ENCODE measurements around the gene SLC6A19.

The SLC6A19 gene

GRCh38 chr5:1172007-1172581 lies 29.3 kb upstream of the SLC6A19 start:
- H3K4me3 ChIP-seq (replicated peaks; ENCODE audit: low read depth, low read length) = no peak overlapping the region
- no peak for DNase-seq (ENCODE audit: extremely low read depth, low read depth)
- TF ChIP-seq, protein P1, sequence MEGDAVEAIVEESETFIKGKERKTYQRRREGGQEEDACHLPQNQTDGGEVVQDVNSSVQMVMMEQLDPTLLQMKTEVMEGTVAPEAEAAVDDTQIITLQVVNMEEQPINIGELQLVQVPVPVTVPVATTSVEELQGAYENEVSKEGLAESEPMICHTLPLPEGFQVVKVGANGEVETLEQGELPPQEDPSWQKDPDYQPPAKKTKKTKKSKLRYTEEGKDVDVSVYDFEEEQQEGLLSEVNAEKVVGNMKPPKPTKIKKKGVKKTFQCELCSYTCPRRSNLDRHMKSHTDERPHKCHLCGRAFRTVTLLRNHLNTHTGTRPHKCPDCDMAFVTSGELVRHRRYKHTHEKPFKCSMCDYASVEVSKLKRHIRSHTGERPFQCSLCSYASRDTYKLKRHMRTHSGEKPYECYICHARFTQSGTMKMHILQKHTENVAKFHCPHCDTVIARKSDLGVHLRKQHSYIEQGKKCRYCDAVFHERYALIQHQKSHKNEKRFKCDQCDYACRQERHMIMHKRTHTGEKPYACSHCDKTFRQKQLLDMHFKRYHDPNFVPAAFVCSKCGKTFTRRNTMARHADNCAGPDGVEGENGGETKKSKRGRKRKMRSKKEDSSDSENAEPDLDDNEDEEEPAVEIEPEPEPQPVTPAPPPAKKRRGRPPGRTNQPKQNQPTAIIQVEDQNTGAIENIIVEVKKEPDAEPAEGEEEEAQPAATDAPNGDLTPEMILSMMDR (IDR thresholded peaks at IDR 0.05; ENCODE audit: low read depth, low read length, missing control alignments) = no peak

- no peak for DNase-seq (ENCODE audit: extremely low read depth, low read depth)
- no peak overlapping the region for H3K4me3 ChIP-seq (replicated peaks; ENCODE audit: low read depth, low read length)
Observed at GRCh38 chr5:1172670-1173404, 28.6 kb upstream of the SLC6A19 start.

GRCh38 chr5:1173485-1174070 lies 27.8 kb upstream of the SLC6A19 start:
- DNase-seq (ENCODE audit: extremely low read depth, low read depth) = no peak
- no peak overlapping the region for H3K4me3 ChIP-seq (replicated peaks; ENCODE audit: low read depth, low read length)
- TF ChIP-seq, protein P1 (IDR thresholded peaks at IDR 0.05; ENCODE audit: low read depth, low read length, missing control alignments) = no peak

More at GRCh38 chr5:1172670-1173404, 28.6 kb upstream of the SLC6A19 start:
- TF ChIP-seq, protein P1 (IDR thresholded peaks at IDR 0.05; ENCODE audit: low read depth, low read length, missing control alignments) = no peak

DNA sequence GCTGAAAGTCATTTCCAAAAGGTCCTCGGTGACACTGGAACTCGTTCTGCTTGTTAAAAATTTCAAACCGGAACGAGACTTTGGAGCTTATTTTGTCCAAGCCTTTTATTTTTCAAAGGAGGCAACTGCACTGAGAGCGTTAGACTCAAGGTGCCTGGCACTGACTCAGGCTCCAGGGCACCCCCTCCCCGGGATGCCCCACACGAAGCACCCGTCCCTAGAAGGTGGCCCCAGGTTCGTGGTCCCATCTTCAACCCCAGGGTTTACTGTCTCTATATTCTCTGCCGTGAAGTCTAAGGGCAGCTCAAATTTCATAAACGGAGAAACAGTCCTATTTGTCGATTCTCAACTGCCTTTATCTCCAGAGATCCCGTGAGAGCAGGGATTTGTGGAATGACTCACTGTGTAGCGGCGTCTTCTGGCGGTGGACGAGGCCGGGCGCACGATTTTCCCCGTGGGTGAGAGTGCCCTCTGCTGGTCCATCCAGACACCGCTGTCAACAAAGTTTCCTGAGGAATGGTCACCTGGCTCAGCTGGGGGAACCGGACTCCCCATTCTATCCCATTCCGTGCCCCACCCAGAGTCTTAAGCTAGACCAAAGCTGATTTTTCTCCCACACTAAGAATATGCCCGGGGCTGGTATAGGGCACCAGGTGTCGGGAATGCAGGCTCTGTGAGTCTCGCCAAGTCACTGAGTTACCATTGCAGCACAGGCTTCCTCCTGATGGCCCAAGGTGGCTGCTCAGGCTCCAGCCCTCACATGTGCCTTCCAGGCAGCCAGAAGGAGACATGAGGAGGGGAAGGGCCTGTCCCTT lies 27.1 kb upstream of the SLC6A19 start:
- TF ChIP-seq, protein P1 (IDR thresholded peaks at IDR 0.05; ENCODE audit: low read depth, low read length, missing control alignments) = peak; percentile 84
- no peak overlapping the region for H3K4me3 ChIP-seq (replicated peaks; ENCODE audit: low read depth, low read length)
- DNase-seq (ENCODE audit: extremely low read depth, low read depth) = peak; percentile 47

DNA sequence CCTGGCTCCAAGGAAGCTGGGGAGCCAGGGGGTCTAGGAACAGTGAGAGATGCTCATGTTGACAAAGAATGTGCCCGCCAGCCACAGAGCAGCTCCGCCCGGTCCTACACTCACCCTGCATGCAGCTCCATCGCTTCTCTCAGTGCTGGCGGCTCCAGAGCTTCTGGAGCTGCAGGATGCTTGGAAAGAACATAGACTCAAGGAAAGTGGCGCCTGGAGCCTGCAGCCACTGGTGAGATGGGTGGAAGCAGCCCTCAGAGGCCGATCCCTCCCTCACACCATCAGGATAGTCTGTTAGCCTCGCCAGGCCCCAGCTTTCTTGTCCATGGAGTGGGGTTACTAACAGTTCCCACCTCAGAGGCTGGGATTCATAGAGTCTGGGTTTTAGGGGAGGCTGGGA lies 26.4 kb upstream of the SLC6A19 start:
- TF ChIP-seq, protein P1 (IDR thresholded peaks at IDR 0.05; ENCODE audit: low read depth, low read length, missing control alignments) = no peak
- H3K4me3 ChIP-seq (replicated peaks; ENCODE audit: low read depth, low read length) = no peak overlapping the region
- no peak for DNase-seq (ENCODE audit: extremely low read depth, low read depth)

DNA sequence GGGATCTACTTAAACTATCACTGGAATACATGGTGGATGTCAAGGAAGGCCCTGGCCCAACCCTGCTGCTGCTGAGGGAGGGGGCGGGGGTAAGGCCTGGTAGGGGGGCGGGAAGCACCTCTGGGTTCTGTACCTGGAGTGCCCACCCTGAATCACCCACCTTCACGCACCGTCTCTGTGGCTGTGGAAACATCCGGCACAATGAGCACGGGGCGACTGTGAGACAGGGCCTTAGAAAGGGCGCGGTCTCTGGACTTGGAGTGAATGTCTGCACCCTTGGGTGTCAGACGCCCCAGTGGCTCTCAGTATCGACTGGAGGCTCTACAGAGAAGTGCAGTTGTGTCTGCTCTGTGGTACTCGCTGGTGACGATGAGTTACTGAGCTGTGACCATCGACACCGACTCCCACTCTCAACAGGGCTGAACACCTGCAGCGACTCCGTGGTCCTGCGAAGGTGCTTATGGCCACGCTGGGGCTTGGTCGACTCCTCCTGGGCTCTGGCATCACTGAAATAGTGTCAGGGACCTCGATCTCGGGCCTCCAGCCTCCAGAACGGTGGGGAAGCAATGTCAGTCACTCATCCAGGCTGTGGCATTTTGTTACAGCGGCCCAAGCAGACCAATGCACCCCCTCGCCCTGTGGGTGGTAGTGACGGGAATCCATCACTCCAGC lies 25.5 kb upstream of the SLC6A19 start:
- no peak for DNase-seq (ENCODE audit: extremely low read depth, low read depth)
- H3K4me3 ChIP-seq (replicated peaks; ENCODE audit: low read depth, low read length) = no peak overlapping the region
- TF ChIP-seq, protein P1 (IDR thresholded peaks at IDR 0.05; ENCODE audit: low read depth, low read length, missing control alignments) = no peak

Measured in HFF-Myc (cell line).